Stimulated activated CD4-positive, alpha-beta T cell treated with anti-CD3 and anti-CD28 coated beads, Interleukin-2, amount 100 ng/mL, for 4 hours (primary cell): ENCODE measurements around the gene PRX.

Experiments
- DNase-seq: peaks from one replicate; pipeline ENCODE4 v3.0.0-alpha.2; 2020; ENCODE audit warnings: low read depth

PRX gene

GRCh38 chr19:40365613-40366401 lies 47.4 kb downstream of the PRX start:
- DNase-seq: peak; percentile 16

DNA sequence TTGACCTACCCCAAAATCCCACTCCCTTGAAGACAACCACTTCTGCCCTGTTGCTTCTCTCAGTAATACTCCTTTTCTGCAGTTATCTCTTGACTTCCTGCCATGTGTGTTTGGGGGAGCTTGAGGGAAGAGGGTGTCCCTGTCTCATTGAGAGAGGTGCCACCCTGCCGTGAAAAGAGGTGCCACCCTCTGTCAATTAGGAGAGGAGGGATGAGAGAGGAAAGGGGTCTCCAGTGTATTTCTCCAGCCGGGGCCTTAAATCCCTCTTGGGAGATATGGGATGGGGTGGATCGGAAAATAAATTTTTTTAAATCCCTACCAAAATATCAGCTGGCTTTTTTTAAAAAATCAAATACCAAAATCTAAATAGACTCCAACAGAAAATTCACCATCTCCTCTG lies 48.2 kb downstream of the PRX start:
- DNase-seq: no peak

DNA sequence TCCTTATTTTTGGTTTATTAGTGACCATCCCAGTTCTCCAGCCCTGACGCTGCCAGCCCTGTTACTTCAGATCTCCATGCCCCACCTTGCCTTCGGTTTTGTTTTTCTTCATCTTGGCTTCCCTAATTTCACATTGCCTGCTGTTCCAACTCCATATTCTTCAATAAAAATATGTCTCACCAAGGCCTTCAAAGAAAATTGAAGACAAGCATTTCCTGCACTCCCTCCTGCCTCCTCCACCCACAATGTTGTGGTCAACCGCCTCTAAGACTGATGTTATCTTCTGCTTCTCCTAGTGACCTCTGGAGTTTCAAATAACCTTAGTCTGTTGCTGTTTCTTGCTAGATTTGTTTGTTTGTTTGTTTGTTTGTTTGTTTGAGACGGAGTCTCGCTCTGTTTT lies 50.1 kb downstream of the PRX start:
- DNase-seq: no peak

GRCh38 chr19:40362160-40362559 lies 51.0 kb downstream of the PRX start:
- no peak for DNase-seq

- no peak for DNase-seq
These were observed 52.4 kb downstream of the PRX start for GRCh38 chr19:40360708-40361241.

GRCh38 chr19:40360020-40360707 lies 53.0 kb downstream of the PRX start:
- no peak for DNase-seq

- no peak for DNase-seq
These were observed 54.4 kb downstream of the PRX start for GRCh38 chr19:40358773-40359172.

DNA sequence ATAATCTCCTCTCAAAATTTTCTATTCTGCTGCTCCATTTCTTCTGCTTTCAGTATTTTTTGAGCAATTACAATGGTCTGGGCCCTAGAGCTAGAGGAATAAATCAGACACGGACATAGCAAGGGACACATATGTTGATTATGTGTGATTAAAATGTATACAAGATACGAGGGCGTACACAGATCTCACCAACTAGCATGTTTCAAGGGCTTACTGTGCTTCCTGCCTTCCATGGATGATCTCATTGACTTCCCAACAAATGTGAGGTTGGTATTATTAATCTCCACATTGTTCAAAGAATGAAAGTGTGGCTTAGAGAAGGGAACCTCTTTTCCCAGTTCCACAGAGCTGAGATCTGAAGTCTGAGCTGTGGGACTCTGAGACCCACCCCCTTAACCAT lies 55.5 kb downstream of the PRX start:
- no peak for DNase-seq

- no peak for DNase-seq
These were observed 56.2 kb downstream of the PRX start for GRCh38 chr19:40356681-40357595.

- DNase-seq: no peak
These were observed 57.0 kb downstream of the PRX start for GRCh38 chr19:40355975-40356680.

DNA sequence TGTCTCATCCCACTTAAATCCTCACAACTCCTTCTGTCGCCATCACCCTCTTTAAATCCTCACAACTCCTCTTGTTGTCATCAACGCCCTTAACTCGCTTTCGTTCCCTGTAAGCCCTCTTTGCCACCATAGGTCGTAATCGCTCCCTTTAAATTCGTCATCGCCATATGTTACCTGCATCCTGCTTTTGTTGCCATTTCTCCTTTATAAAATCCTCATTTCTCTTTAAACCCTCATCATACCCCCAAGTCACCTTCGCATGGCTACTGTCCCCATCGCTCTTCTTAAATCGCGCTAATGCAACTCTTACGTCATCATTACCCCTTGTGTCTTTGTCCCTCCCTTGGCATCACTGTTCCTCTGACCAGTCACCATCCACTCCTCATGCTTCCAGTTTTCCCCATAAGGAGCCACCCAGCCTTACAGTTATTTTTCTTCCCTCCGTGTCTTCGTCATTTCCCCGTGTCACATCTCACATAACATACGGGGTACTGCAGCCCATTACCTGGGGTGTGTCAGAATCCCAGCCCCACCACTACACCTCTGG lies 64.1 kb downstream of the PRX start:
- no peak for DNase-seq

GRCh38 chr19:40348125-40348913 lies 64.9 kb downstream of the PRX start, which contains the start of the genes C19orf47 and PLD3:
TSS of gene C19orf47 (minus strand) at chr19:40348397. CDS start at chr19:40341857, 6,540 bp downstream.
TSS of gene PLD3 (plus strand) at chr19:40348695. CDS start at chr19:40366484, 17,789 bp downstream.
- peak; percentile 99 for DNase-seq

DNA sequence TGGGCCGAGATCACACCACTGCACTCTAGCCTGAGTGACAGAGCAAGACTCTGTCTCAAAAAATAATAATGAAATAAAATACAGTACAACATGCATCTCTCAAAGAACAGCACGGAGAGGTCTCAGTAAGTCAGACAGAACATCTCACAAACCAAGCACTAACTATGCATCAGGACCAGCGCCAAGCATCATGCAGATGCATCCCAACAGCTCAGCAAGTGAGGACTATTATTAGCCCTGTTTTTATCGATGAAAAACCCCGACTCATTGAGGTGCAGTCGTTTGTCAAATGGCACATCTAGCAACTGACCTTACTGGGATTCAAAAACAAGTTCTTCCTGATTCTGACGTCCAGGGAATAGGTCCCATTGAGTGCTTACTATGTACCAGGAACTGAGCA lies 68.8 kb downstream of the PRX start:
- DNase-seq: no peak
